Measurements from ENCODE around the gene NFATC2.

Gene NFATC2

GRCh38 chr20:51536116-51537069, 6.1 kb downstream of the NFATC2 start:
- DNase-seq = no peak

DNA sequence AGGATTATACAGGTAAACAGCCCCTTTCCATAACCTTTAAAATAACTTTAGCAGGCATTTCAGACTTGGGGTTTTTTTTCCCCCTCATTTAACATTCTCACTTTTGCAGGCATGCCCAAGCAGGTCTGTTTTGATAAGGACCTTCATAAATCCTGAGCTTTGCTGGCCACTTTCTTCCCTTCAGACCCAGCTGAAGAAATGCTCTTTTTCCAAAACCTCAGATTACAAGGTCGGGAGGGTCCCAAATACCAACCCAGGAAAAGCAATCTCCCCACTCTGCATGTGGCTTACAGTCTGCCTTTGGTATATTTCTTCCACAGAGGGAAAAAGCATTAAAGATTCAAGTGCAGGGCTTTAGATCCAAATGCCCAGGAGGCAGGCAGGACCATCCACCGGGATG, 6.8 kb downstream of the NFATC2 start:
- DNase-seq = no peak

GRCh38 chr20:51535075-51535386, 7.5 kb downstream of the NFATC2 start:
- no peak for DNase-seq

GRCh38 chr20:51533291-51534172, 9.0 kb downstream of the NFATC2 start:
- DNase-seq = no peak

GRCh38 chr20:51532577-51533191, 9.8 kb downstream of the NFATC2 start:
- DNase-seq = no peak

DNA sequence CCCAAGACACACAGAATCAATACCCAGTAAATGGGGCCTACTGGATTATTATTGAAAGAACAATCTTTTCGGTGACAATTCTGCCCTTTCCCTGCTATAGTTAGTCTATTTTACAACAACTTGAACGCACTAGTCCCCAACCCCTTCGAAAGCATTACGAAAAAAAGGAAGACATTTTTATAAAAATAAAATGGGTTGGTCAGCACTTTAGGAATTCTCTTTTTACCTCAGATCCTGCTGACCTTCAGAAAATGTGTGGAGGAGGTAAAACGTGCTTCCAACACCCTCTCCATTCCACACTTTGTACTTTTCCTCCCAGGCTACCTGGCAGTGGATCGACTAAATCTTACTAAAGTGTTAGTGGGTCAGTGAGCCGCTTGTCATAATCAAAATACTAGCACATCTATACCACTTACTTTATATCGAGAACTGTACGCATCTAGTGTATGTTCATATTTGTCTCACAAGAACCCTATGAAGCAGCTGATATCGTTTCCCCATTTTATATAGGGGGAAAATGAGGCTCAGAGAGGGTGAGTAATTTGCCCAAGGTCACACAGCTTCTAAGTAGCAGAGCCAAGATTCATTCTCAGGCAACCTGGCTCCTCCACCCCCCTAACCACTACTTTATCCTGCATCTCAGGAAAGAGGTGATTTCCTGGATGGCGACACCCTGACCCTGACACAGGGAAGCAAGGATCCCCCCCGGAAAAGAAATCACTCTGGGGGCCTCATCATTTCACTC, 10.6 kb downstream of the NFATC2 start:
- DNase-seq = no peak

DNA sequence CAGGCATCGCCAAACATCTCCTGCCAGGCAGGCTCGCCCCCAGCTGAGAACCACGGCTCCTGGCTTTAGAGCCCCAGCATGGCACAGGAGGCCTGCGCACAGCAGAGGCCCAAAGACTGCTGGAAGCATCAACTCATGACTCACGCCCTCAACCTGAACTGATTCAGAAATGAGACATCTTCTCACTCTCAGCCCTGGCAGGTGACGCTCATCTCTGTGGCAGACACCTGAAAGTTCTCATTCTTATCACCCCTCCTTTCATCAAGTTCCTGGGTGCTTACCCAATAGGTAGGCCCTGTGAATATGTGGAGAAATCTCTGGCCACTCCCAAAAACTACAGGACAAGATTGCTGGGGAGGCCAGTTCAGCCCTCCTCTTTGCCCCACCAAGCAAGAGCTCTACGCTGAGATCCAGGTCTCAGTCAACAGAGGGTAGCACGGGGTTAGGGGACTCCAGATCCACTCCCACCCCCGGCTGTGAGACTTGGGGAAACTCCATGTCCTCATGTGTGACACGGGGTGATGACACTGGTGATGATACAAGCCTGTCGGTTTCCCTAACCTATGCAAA, 11.3 kb downstream of the NFATC2 start:
- no peak for DNase-seq

DNA sequence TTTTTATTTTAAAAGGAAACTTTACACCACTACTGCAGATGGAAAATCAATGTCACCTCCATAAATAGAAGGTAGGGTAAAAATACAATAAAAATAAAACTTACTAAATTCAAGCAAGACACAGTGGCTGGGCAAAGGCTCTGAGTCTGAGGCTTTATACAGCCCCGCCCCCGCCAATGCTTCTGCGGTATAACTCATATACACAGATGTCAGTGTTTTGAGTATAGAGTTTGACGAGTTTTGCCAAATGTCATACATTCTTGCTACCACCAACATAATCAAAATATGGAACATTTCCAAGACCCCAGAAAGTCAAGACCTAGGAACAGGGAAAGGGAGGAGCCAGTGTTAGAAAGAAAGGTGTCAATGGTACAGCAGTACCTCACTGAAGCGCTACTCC, 12.8 kb downstream of the NFATC2 start:
- no peak for DNase-seq

GRCh38 chr20:51529081-51529681, 13.3 kb downstream of the NFATC2 start:
- no peak for DNase-seq

- DNase-seq = no peak
Measured at GRCh38 chr20:51528263-51529027, 14.1 kb downstream of the NFATC2 start.

- no peak for DNase-seq
Measured at GRCh38 chr20:51526754-51527153, 15.8 kb downstream of the NFATC2 start.

GRCh38 chr20:51526106-51526470, 16.4 kb downstream of the NFATC2 start:
- DNase-seq = no peak

GRCh38 chr20:51525241-51526105, 17.0 kb downstream of the NFATC2 start:
- DNase-seq = no peak

DNA sequence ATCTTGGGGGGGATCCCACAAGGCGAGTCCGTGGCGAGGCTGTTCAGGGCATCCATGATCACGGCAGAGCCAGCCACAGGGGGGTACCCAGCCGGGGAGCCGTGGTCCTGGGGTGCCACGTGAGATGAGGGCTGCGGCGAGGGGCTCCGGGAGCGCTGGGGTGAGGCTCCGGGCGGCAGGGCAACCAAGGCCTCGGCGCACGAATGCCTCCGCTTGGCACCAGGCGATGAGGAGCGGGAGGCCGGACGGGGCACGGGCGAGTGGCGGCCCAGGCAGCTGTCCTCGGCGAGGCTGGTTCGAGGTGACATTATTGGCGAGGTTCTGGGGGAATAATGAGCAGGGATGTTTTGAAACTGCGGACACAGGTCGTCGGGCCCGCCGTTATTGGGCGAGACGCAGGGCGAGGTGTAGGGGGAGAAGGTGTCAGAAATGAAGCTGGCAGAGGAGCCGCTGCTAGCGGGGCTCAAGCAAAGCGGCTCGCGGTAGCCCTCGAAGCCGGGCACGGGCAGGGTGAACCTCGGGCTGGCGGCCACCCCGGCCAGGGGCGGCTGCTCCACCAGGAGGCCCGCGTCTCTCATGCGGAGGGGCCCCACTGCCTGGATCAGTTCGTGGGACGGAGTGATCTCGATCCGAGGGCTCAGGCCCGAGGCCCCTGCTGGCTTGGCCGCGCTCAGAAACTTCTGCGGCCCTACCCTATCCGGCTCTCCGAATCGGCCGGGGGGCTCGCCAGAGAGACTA, 19.1 kb downstream of the NFATC2 start:
- DNase-seq = no peak

- DNase-seq = no peak
Measured at GRCh38 chr20:51522207-51522606, 20.3 kb downstream of the NFATC2 start.

- DNase-seq = no peak
Measured at GRCh38 chr20:51517839-51518238, 24.7 kb downstream of the NFATC2 start.

DNA sequence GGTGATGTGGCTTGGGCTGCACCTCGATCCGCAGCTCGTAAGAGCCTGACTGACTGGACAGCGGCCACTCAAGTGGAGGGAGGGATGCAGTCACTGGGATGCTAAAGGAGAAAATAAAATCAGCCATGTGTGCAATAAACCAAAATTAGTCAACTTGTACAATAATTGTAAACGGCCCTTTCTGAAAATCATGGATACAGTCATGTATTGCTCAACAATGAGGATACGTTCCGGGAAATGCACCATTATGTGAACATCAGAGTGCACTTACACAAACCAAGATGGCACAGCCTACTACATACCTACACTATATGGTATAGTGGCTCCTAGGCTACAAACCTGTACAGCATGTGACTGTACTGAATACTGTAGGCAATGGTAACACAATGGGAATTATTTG, 25.7 kb downstream of the NFATC2 start:
- DNase-seq = no peak

- DNase-seq = no peak
Measured at GRCh38 chr20:51514836-51515235, 27.7 kb downstream of the NFATC2 start.

DNA sequence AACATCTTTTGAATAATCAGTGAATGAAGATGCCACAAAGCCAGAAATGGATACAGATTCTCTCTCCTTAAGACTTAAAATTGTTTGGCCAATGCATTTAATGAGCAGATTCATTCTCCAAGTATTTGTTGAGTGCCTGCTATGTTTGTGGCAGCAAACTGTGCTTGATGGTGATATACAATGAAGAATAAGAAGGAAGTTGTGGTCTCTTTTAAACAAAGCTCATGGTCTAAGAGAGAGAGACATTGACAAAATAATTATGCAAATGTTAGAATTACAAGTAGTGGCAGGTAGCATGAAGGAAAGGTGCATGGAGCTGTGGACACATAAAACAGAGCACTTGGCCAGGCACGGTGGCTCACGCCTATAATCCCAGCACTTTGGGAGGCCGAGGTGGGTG, 28.3 kb downstream of the NFATC2 start:
- DNase-seq = no peak

Data from cerebellar nuclear complex (tissue), 1 donor.